GM18517 (cell line): Measurements from ENCODE around the gene C12orf76.
"Not testable (repeated sequence)": the region's sequence is repeated elsewhere in the genome, so short reads cannot be mapped to it uniquely, and the experiment has no call there.

Experiments
- ATAC-seq: cut with Tn5 transposase; IDR thresholded peaks from one replicate; pipeline ENCODE4 v1.9.1; 2021; ENCODE audit warnings: mild to moderate bottlenecking, moderate library complexity; ENCODE audit not compliant: unreplicated experiment

Gene C12orf76

GRCh38 chr12:110067531-110067930 lies 19.2 kb upstream of the C12orf76 start:
- no peak for ATAC-seq

- ATAC-seq: no peak
Observed at GRCh38 chr12:110065540-110065939, 17.2 kb upstream of the C12orf76 start.

GRCh38 chr12:110062241-110062640 lies 13.9 kb upstream of the C12orf76 start:
- no peak for ATAC-seq

GRCh38 chr12:110059651-110060000 lies 11.3 kb upstream of the C12orf76 start:
- ATAC-seq: no peak

GRCh38 chr12:110058875-110059615 lies 10.7 kb upstream of the C12orf76 start:
- ATAC-seq: no peak

- ATAC-seq: not testable (repeated sequence)
Observed at GRCh38 chr12:110056643-110057042, 8.3 kb upstream of the C12orf76 start.

- not testable (repeated sequence) for ATAC-seq
Observed at GRCh38 chr12:110055375-110056352, 7.3 kb upstream of the C12orf76 start.

GRCh38 chr12:110050927-110051326 lies 2.6 kb upstream of the C12orf76 start:
- no peak for ATAC-seq

GRCh38 chr12:110049666-110050065 lies 1.3 kb upstream of the C12orf76 start:
- not testable (repeated sequence) for ATAC-seq

- peak; percentile 8 for ATAC-seq
Observed at GRCh38 chr12:110049034-110049433, 712 bp upstream of the C12orf76 start.

- no peak for ATAC-seq
Observed at GRCh38 chr12:110047297-110047940, 903 bp downstream of the C12orf76 start.

- no peak for ATAC-seq
Observed at GRCh38 chr12:110046451-110047187, 1.7 kb downstream of the C12orf76 start.

GRCh38 chr12:110042264-110042663 lies 6.1 kb downstream of the C12orf76 start:
- ATAC-seq: no peak

GRCh38 chr12:110039085-110039807 lies 9.1 kb downstream of the C12orf76 start:
- no peak for ATAC-seq

GRCh38 chr12:110038741-110039084 lies 9.6 kb downstream of the C12orf76 start:
- no peak for ATAC-seq

- ATAC-seq: no peak
Observed at GRCh38 chr12:110037315-110037714, 11.0 kb downstream of the C12orf76 start.

- no peak for ATAC-seq
Observed at GRCh38 chr12:110035534-110036104, 12.7 kb downstream of the C12orf76 start.

- ATAC-seq: no peak
Observed at GRCh38 chr12:110033888-110034287, 14.4 kb downstream of the C12orf76 start.

- no peak for ATAC-seq
Observed at GRCh38 chr12:110029290-110029815, 19.0 kb downstream of the C12orf76 start.

GRCh38 chr12:110028323-110028722 lies 20.0 kb downstream of the C12orf76 start:
- ATAC-seq: no peak
